MCF 10A (cell line): ENCODE measurements around the gene COG7. TPM values are rescaled to one million over a fixed set of nuclear protein-coding genes. Genes with fewer than 3 reads are reported as not detected.
"Not testable (repeated sequence)": the region's sequence is repeated elsewhere in the genome, so short reads cannot be mapped to it uniquely, and the experiment has no call there.

Source experiments
- BruUV-seq: library from RNA; stranded (reverse); fragments of 400-500 nt; replicated peaks from 2 replicates; lab custom pipeline; 2021; lab: Mats Ljungman, UMichigan
- CTCF ChIA-PET: fragments of 300-600 bp; sonication (Branson Sonifier 250); formaldehyde crosslinking; extraction: SDS; loops from one replicate; lab custom pipeline; 2021; ENCODE audit warnings: antibody characterized with exemption, inconsistent platforms; lab: Yijun Ruan, JAX
- POLR2A ChIA-PET: fragments of 300-600, 350-650 bp; sonication (Branson Sonifier 250); formaldehyde crosslinking; extraction: SDS; loops from one replicate; lab custom pipeline; 2020; ENCODE audit warnings: antibody characterized with exemption, inconsistent platforms; lab: Yijun Ruan, JAX
- DNase-seq: peaks from one replicate; pipeline ENCODE4 v3.0.0-alpha.2; 2018; ENCODE audit not compliant: unreplicated experiment
- H3K27ac Mint-ChIP-seq: one replicate; pipeline ENCODE4 v1.8.0; 2022; ENCODE audit warnings: mild to moderate bottlenecking, low read depth, mixed read lengths; ENCODE audit not compliant: unreplicated experiment
- H3K27me3 Mint-ChIP-seq: one replicate; pipeline ENCODE4 v1.8.0; 2022; ENCODE audit warnings: mixed read lengths; ENCODE audit not compliant: insufficient read depth, unreplicated experiment
- H3K36me3 Mint-ChIP-seq: one replicate; pipeline ENCODE4 v1.8.0; 2022; ENCODE audit warnings: mild to moderate bottlenecking, moderate library complexity, mixed read lengths; ENCODE audit not compliant: insufficient read depth, unreplicated experiment
- H3K4me1 Mint-ChIP-seq: one replicate; pipeline ENCODE4 v1.8.0; 2022; ENCODE audit warnings: mixed read lengths; ENCODE audit not compliant: insufficient read depth, unreplicated experiment
- H3K4me3 Mint-ChIP-seq: one replicate; pipeline ENCODE4 v1.8.0; 2022; ENCODE audit warnings: mild to moderate bottlenecking, moderate library complexity, mixed read lengths; ENCODE audit not compliant: unreplicated experiment
- H3K9me3 Mint-ChIP-seq: one replicate; pipeline ENCODE4 v1.8.0; 2022; ENCODE audit warnings: mixed read lengths; ENCODE audit not compliant: unreplicated experiment
- intact Hi-C: fragments of 100-400 bp; cut with micrococcal nuclease; formaldehyde crosslinking; loops from 2 replicates; pipeline ENCODE4 v1.14.1; 2022
- total RNA-seq: library from RNA; stranded (reverse); gene quantifications from 2 replicates; pipeline ENCODE4 v1.2.3, GENCODE V29; 2022
- TF ChIP-seq, protein P1 (sequence below): fragments of 200-600 bp; IDR thresholded peaks from one replicate; pipeline ENCODE4 v1.8.0; 2022; ENCODE audit warnings: antibody characterized with exemption, mild to moderate bottlenecking; ENCODE audit not compliant: unreplicated experiment

COG7 gene
- total RNA-seq, 1 experiment from 2014 or later, result 10.0 TPM

DNA sequence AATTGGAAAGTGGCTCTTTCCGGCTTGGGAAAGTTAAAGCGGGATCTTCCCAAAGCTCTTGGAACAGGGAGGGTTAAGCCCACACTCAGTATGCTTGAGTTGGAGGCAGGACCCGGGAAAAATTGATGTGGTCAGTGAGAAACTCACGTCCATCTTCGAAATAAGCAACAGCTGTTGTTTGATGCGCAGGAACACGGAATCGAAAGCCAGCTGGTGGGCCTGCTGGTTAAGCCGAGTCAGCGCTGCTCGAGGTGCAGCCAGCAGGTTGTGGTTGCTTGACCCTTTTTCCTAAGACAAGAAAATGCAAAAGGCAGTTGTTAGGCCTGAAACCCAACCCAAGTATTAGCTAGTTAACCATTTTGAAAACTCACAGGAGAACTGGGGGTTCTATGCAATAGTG lies 49.4 kb downstream of the COG7 start:
- ChIA-PET CTCF (interaction anchor here (0.9 to 1.2 kb wide), 3 partner anchors 11 to 40 kb away, joined by 3 to 4 read pairs (median 3); no protein-coding TSS in a partner anchor), POLR2A (interaction anchor here (1.3 to 1.8 kb wide), 3 partner anchors 10 to 20 kb away, joined by 5 to 9 read pairs (median 6); no protein-coding TSS in a partner anchor)
- no peak for DNase-seq
- intact Hi-C loops, result no loop called here
- H3K4me1 Mint-ChIP-seq, result no peaks in the 10 kb centered on the region
- H3K4me3 Mint-ChIP-seq, result no peak overlapping the region
- no peaks in the 10 kb centered on the region for H3K9me3 Mint-ChIP-seq
- H3K27me3 Mint-ChIP-seq, result no peaks in the 10 kb centered on the region
- TF ChIP-seq, protein P1, sequence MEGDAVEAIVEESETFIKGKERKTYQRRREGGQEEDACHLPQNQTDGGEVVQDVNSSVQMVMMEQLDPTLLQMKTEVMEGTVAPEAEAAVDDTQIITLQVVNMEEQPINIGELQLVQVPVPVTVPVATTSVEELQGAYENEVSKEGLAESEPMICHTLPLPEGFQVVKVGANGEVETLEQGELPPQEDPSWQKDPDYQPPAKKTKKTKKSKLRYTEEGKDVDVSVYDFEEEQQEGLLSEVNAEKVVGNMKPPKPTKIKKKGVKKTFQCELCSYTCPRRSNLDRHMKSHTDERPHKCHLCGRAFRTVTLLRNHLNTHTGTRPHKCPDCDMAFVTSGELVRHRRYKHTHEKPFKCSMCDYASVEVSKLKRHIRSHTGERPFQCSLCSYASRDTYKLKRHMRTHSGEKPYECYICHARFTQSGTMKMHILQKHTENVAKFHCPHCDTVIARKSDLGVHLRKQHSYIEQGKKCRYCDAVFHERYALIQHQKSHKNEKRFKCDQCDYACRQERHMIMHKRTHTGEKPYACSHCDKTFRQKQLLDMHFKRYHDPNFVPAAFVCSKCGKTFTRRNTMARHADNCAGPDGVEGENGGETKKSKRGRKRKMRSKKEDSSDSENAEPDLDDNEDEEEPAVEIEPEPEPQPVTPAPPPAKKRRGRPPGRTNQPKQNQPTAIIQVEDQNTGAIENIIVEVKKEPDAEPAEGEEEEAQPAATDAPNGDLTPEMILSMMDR, result no peak
- H3K36me3 Mint-ChIP-seq, result peaks cover 59% of the 10 kb centered on the region
- no peak overlapping the region for H3K27ac Mint-ChIP-seq
- BruUV-seq, result no TSS peak

DNA sequence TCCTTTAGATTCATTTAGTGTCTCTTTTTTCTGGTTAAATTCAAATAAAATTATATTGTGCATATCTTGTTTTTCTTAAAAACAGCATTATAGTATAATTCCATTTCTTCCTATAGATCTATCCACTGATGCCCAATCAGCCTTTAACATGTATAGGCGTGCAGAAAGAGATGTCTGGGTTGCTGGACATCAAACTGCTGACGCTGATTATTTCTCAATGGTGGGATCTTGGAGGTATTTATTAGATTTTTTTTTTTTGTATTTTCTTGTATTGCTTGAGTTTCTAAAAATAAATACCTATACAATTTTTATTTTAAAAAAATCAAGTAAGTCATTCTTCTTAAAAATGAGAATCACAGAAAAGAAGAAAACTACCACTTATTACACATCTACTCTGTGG lies 50.9 kb downstream of the COG7 start:
- TF ChIP-seq, protein P1, result no peak
- intact Hi-C loops, result no loop called here
- H3K4me1 Mint-ChIP-seq, result no peaks in the 10 kb centered on the region
- BruUV-seq, result no TSS peak
- H3K27ac Mint-ChIP-seq, result peak overlapping the region; percentile 25
- POLR2A ChIA-PET, result no interaction called here
- H3K9me3 Mint-ChIP-seq, result no peaks in the 10 kb centered on the region
- DNase-seq, result no peak
- CTCF ChIA-PET, result interaction anchor here (0.8 kb wide), 1 partner anchor 34 kb away, joined by 6 read pairs; no protein-coding TSS in a partner anchor
- H3K27me3 Mint-ChIP-seq, result no peaks in the 10 kb centered on the region
- H3K36me3 Mint-ChIP-seq, result peaks cover 61% of the 10 kb centered on the region
- no peak overlapping the region for H3K4me3 Mint-ChIP-seq

- Mint-ChIP-seq H3K36me3 (peaks cover 55% of the 10 kb centered on the region), H3K27ac (no peak overlapping the region), H3K4me3 (no peak overlapping the region), H3K9me3 (no peaks in the 10 kb centered on the region), H3K4me1 (no peaks in the 10 kb centered on the region), H3K27me3 (no peaks in the 10 kb centered on the region)
- CTCF ChIA-PET, result interaction anchor here (0.8 kb wide), 1 partner anchor 35 kb away, joined by 6 read pairs; no protein-coding TSS in a partner anchor
- POLR2A ChIA-PET, result no interaction called here
- no peak for DNase-seq
- TF ChIP-seq, protein P1, result no peak
- intact Hi-C loops, result no loop called here
- BruUV-seq, result no TSS peak
Measured at GRCh38 chr16:23401139-23401538, 51.9 kb downstream of the COG7 start.

DNA sequence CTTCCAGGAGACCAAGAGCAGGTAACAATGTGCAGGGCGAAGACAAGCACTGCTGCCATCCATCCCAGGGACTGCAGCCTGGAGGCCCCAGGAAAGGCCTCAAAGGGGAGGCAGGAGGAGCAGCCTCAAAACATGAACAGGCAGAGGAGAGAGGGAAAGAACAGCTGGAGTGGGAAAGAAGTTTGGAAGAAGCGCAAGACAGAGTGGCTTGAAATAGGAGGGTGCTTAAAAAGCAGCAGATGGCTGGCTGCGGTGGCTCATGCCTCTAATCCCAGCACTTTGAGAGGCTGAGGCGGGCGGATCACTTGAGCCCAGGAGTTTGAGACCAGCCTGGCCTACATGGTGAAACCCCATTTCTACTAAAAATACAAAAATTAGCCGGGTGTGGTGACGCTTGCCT lies 52.5 kb downstream of the COG7 start:
- intact Hi-C loops, POLR2A ChIA-PET, H3K27me3 Mint-ChIP-seq, BruUV-seq, DNase-seq, H3K9me3 Mint-ChIP-seq, H3K4me1 Mint-ChIP-seq, H3K4me3 Mint-ChIP-seq: not testable (repeated sequence)
- Mint-ChIP-seq H3K36me3 (peaks cover 58% of the 10 kb centered on the region), H3K27ac (peak overlapping the region; percentile 49)
- CTCF ChIA-PET, result interaction anchor here (0.6 kb wide), 1 partner anchor 123 kb away, joined by 3 read pairs; no protein-coding TSS in a partner anchor
